K562 (cell line): ENCODE results near the gene WFDC1. TPM values are rescaled to one million over a fixed set of nuclear protein-coding genes. Genes with fewer than 3 reads are reported as not detected.

Experiments
- ATAC-seq: fragments of 200-7000 bp; cut with Tn5 transposase; 3 replicates; pipeline ENCODE4 v1.9.1; 2020; ENCODE audit warnings: moderate library complexity
- BruUV-seq: library from RNA; stranded (reverse); fragments of 400-500 nt; replicated peaks from 2 replicates; lab custom pipeline; 2021; lab: Mats Ljungman, UMichigan
- CTCF ChIA-PET: fragments of 300-600 bp; formaldehyde crosslinking; extraction: SDS; loops from one replicate; lab custom pipeline; 2021; ENCODE audit warnings: low intra/inter-chr PET ratio; lab: Yijun Ruan, JAX
- POLR2A ChIA-PET: fragments of 300-600, 350-650 bp; sonication (Branson Sonifier 250); formaldehyde crosslinking; extraction: SDS; loops from one replicate; lab custom pipeline; 2021; ENCODE audit warnings: antibody characterized with exemption, inconsistent platforms; lab: Yijun Ruan, JAX
- DNase-seq, 4 experiments: peaks; one replicate each; pipeline versions ENCODE4 v3.0.0 to v3.0.0-alpha.2; 2011 to 2018; ENCODE audit warnings: low spot score in 3 of 4, mixed read lengths in 3 of 4; ENCODE audit errors: extremely low read depth in 1 of 4
- FAIRE-seq: peaks from 2 replicates; lab custom pipeline; 2011; peaks lifted over from hg19 to GRCh38; lab: Jason Lieb, UNC
- H2AFZ ChIP-seq: 2 replicates; pipeline ENCODE4 v1.6.0; 2011; ENCODE audit warnings: low read depth, low read length, control low read depth, inconsistent platforms
- H3K27ac ChIP-seq: fragments of 200-600 bp; 3 replicates; pipeline ENCODE4 v1.8.0; 2011; ENCODE audit warnings: low read depth, mild to moderate bottlenecking, control low read depth, inconsistent platforms, low read length, moderate library complexity, mixed read lengths; ENCODE audit errors: extremely low read depth
- H3K27me3 ChIP-seq, 2 experiments: fragments of 300-600 bp in 1 of 2; 2 replicates in 1 of 2; 3 replicates in 1 of 2; pipeline versions ENCODE4 v1.6.0 to v1.8.0; 2011; ENCODE audit warnings: inconsistent platforms in 2 of 2, low read length in 2 of 2, mild to moderate bottlenecking in 1 of 2, mixed read lengths in 1 of 2, moderate library complexity in 1 of 2; ENCODE audit not compliant: control insufficient read depth in 2 of 2, insufficient read depth in 2 of 2
- H3K36me3 ChIP-seq: fragments of 300-600 bp; 3 replicates; pipeline ENCODE4 v1.8.0; 2011; ENCODE audit warnings: mild to moderate bottlenecking, low read length, inconsistent platforms; ENCODE audit not compliant: control insufficient read depth, insufficient read depth
- H3K4me1 ChIP-seq, 2 experiments: fragments of 200-600 bp in 1 of 2; replicated peaks in 1 of 2; 2 replicates in 1 of 2; 3 replicates in 1 of 2; pipeline versions ENCODE4 v1.5.1 to v1.8.0; 2011; ENCODE audit warnings: inconsistent platforms in 2 of 2, low read length in 2 of 2, mild to moderate bottlenecking in 1 of 2, mixed read lengths in 1 of 2, moderate library complexity in 1 of 2; ENCODE audit not compliant: control insufficient read depth in 2 of 2, insufficient read depth in 2 of 2
- H3K4me2 ChIP-seq: 2 replicates; pipeline ENCODE4 v1.6.1; 2011; ENCODE audit warnings: low read length, control low read depth, inconsistent platforms, mixed read lengths; ENCODE audit not compliant: insufficient read depth
- H3K4me3 ChIP-seq: fragments of 200-600 bp; sonication (generic), shearing (Covaris generic); 2 replicates; pipeline ENCODE4 v1.5.1; 2016; ENCODE audit warnings: control low read depth, inconsistent platforms
- H3K79me2 ChIP-seq: fragments of 200-600 bp; 3 replicates; pipeline ENCODE4 v1.8.0; 2011; ENCODE audit warnings: low read length, inconsistent platforms; ENCODE audit not compliant: control insufficient read depth, insufficient read depth
- H3K9ac ChIP-seq, 2 experiments: 2 replicates each; pipeline versions ENCODE4 v1.6.0 to v1.6.1; 2011; ENCODE audit warnings: low read depth in 2 of 2, low read length in 2 of 2, control low read depth in 1 of 2, inconsistent platforms in 1 of 2, mild to moderate bottlenecking in 1 of 2, mixed read lengths in 1 of 2; ENCODE audit not compliant: insufficient read depth in 1 of 2
- H3K9me1 ChIP-seq: one replicate; pipeline ENCODE4 v1.6.0; 2011; ENCODE audit warnings: inconsistent platforms, mild to moderate bottlenecking, low read length, moderate library complexity; ENCODE audit not compliant: control insufficient read depth, insufficient read depth
- H3K9me3 ChIP-seq: replicated peaks from 2 replicates; pipeline ENCODE4 v1.5.1; 2011; ENCODE audit warnings: low read depth, low read length, inconsistent platforms; ENCODE audit not compliant: control insufficient read depth, insufficient read depth
- H4K20me1 ChIP-seq: replicated peaks from 2 replicates; pipeline ENCODE4 v1.6.1; 2011; ENCODE audit warnings: low read length, inconsistent platforms, mixed read lengths; ENCODE audit not compliant: control insufficient read depth, insufficient read depth
- CEBPB ChIP-seq: fragments of 450-650 bp; IDR thresholded peaks from 2 replicates; pipeline ENCODE4 v1.6.1; 2016; ENCODE audit warnings: missing genetic modification characterization, missing compliant biosample characterization
- WGBS: fragments of 100-300 bp; shearing (Covaris generic); methylation state at CpG from one replicate; pipeline ENCODE4 v1.1.6; 2016; ENCODE audit warnings: low coverage, mixed read lengths; ENCODE audit not compliant: insufficient coverage; ENCODE audit errors: missing lambda C conversion rate; 5-methylcytosine and 5-hydroxymethylcytosine counted together
- in situ Hi-C: fragments of 300-500 bp; cut with MboI; formaldehyde crosslinking; loops from 4 replicates; pipeline ENCODE4 v1.15.0; 2018; ENCODE audit warnings: inconsistent platforms, mixed read lengths
- intact Hi-C: fragments of 100-400 bp; cut with micrococcal nuclease; formaldehyde crosslinking; loops from 2 replicates; pipeline ENCODE4 v1.14.2; 2022
- polyA plus RNA-seq, 8 experiments: library from polyadenylated mRNA; depleted of rRNA in 4 of 8; stranded (reverse) in 5 of 8; unstranded in 3 of 8; fragments of >200 nt; fragmentation: Nextera tagmentation in 2 of 8; fragmentation: Illumina TruSeq in 1 of 8; extraction: Ambion mirVana in 2 of 8; extraction: Trizol in 1 of 8; gene quantifications; 2 replicates each; pipeline versions ENCODE4 v1.2.1 to v1.2.3, GENCODE V29; 2011 to 2014; ENCODE audit warnings: inconsistent platforms in 1 of 8, missing spikeins in 1 of 8
- total RNA-seq, 7 experiments: library from RNA; depleted of rRNA in 6 of 7; stranded (reverse); fragments of >200 nt in 6 of 7; fragmentation: Illumina TruSeq in 2 of 7; extraction: Trizol in 2 of 7; gene quantifications; 2 replicates each; pipeline versions ENCODE4 v1.2.1 to v1.2.3, GENCODE V29; 2011 to 2021; ENCODE audit warnings: low replicate concordance in 1 of 7
- TF ChIP-seq, protein P1 (sequence below), 2 experiments: fragments of 200-800 bp in 1 of 2; sonication (Bioruptor generic) in 1 of 2; sonication (generic) in 1 of 2; formaldehyde crosslinking in 1 of 2; IDR thresholded peaks in 1 of 2; conservative IDR thresholded peaks in 1 of 2; 2 replicates each; pipeline versions ENCODE4 v1.5.0 to v1.6.1; 2016 to 2020; ENCODE audit warnings: missing compliant biosample characterization in 1 of 2, missing genetic modification characterization in 1 of 2, missing genetic modification reagents in 1 of 2

The WFDC1 gene
- total and polyA plus RNA-seq, 9 of the 15 experiments (the other 6 are each of a cell fraction or from before 2014, with no cell fraction given), result not detected

DNA sequence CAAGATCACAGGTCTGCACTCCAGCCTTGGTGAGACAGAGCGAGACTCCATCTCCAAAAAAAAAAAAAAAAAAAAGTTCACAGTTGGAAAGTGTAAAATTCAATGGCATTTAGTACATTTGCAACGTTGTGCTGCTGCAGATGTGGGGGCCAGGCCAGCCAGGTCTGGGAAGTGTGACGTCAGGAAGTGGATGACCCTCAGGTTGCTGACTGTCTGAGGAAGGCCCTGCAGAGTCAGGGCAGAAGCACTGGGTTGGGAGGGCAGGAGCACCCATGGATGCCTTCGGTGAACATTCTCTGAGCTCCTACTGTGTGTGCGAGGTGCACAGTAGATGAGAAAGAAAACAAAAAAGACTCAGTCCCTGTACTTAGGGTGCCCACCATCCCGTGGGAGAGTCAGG lies 12.1 kb upstream of the WFDC1 start:
- H3K9ac ChIP-seq, result no peak overlapping the region
- no peak for TF ChIP-seq CEBPB (tag)
- TF ChIP-seq, protein P1, sequence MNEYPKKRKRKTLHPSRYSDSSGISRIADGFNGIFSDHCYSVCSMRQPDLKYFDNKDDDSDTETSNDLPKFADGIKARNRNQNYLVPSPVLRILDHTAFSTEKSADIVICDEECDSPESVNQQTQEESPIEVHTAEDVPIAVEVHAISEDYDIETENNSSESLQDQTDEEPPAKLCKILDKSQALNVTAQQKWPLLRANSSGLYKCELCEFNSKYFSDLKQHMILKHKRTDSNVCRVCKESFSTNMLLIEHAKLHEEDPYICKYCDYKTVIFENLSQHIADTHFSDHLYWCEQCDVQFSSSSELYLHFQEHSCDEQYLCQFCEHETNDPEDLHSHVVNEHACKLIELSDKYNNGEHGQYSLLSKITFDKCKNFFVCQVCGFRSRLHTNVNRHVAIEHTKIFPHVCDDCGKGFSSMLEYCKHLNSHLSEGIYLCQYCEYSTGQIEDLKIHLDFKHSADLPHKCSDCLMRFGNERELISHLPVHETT (CRISPR knock-in tag; conservative IDR thresholded peaks at IDR 0.05 in 1 of 2, IDR thresholded peaks at IDR 0.05 in 1 of 2), result no peak
- TF ChIP-seq, all 486 proteins: peak for 0
- intact Hi-C loops, result no loop called here
- Histone ChIP-seq H3K27ac (no peak overlapping the region), H3K9me3 (no peaks in the 10 kb centered on the region), H3K4me3 (no peak overlapping the region), H3K4me1 (no peaks in the 10 kb centered on the region), H3K36me3 (no peaks in the 10 kb centered on the region), H4K20me1 (peaks cover 15% of the 10 kb centered on the region), H3K9me1 (no peaks in the 10 kb centered on the region), H3K27me3 (peaks cover 79 to 94% of the 10 kb centered on the region in 2 experiments), H2AFZ (no peak overlapping the region), H3K4me2 (no peak overlapping the region), H3K79me2 (no peaks in the 10 kb centered on the region)
- ATAC-seq (no peak), DNase-seq (no peak), FAIRE-seq (no peak)
- no TSS peak for BruUV-seq
- 4% methylated on average over 6 of the region's 6 CpGs for WGBS
- ChIA-PET POLR2A (no interaction called here), CTCF (no interaction called here)
- in situ Hi-C loops, result loop anchor here (5.0 kb wide), 1 partner anchor 195 kb away; no protein-coding TSS in a partner anchor
